ENCODE measurements around the gene STAT5B.
A peak's percentile ranks its signal among the peaks of the same experiment; 100 is the strongest.
"Not testable (repeated sequence)": the region's sequence is repeated elsewhere in the genome, so short reads cannot be mapped to it uniquely, and the experiment has no call there.

The STAT5B gene

DNA sequence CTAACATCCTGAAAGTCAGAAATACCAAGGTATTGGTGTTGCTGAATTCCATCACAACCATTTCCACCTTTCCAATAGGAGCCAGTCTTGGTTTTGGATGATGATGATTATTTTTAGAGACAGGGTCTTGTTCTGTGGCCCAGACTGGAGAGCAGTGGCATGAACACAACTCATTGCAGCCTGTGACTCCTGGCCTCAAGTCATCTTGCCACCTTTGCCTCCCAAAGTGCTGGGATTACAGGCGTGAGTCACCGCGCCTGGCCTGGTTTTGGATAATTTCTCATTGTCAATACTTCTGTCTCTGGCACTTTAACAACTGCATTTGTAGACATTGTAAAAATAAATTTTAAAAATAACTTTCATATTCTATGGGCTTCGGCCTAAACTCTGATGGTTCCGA is 22.6 kb downstream of the STAT5B start:
- peaks cover 0 to 18% (median 0%) of the 10 kb centered on the region in 11 experiments; a peak in 6 of 22 replicates for H4K20me1 ChIP-seq
- H3K4me3 ChIP-seq, result no peak overlapping the region
- H3K36me3 ChIP-seq, result no peaks in the 10 kb centered on the region
- peaks cover 20 to 53% (median 29%) of the 10 kb centered on the region in 10 experiments for H3K4me1 ChIP-seq
- H3K9me3 ChIP-seq (replicated peaks in 1 of 11), result no peaks in the 10 kb centered on the region
- H3K27me3 ChIP-seq, result no peaks in the 10 kb centered on the region
- no peak for TF ChIP-seq Cebpa-rat (IDR thresholded peaks at IDR 0.05)
- H3K9ac ChIP-seq, result no peak overlapping the region
- H3K27ac ChIP-seq, result no peak overlapping the region
- no peak overlapping the region for H3K4me2 ChIP-seq

DNA sequence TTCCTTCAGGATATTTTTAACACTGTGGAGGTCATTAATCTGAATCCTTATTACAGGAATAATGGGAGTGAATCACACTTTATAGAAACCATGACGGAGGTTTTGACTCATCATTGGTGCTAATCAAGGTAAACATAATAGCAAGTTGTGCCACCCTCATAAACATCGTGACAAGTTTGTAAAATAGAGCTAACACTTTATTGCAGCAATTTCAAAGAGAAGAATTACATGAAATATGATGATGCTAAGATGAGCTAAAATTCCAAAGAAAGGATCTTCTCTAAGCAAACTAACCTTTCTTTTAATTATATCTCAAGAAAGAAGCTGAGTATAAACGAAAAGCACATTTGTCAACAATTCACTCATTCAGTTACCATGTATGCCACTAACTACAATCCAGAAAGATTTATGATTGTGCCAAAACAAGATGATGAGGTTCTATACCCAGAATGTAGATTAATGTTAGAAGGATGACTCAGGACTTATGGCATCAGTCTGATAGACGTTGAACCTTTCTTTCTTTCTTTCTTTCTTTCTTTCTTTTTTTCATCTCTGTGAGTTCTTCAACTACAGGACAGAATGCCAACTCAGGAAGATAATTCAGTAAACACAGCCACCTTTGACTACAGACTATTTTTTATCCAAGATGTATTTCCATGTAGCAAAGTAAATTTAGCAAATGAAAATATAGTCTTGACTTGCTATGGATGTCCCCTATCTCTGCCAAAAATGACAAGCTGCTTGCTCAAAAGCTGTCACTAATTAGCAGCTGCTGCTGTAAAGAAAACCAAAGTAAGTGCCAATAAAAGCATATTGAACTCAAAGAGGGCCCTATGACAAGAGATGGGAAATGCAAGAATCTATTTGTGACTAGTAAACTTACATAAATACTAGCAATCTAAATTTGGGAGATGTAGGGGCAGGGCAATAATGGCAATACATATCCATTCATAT is 23.3 kb downstream of the STAT5B start:
- no peaks in the 10 kb centered on the region for H3K36me3 ChIP-seq
- no peak overlapping the region for H3K4me3 ChIP-seq
- peaks cover 0 to 14% (median 0%) of the 10 kb centered on the region in 11 experiments; a peak in 5 of 22 replicates for H4K20me1 ChIP-seq
- no peak overlapping the region for H3K9ac ChIP-seq
- H3K4me2 ChIP-seq, result 0 out of 22 replicates have a peak overlapping the region, but pooled peaks of 1 of the 11 experiments have one; percentile 96
- no peaks in the 10 kb centered on the region for H3K27me3 ChIP-seq
- peaks cover 27 to 59% (median 35%) of the 10 kb centered on the region in 10 experiments for H3K4me1 ChIP-seq
- TF ChIP-seq Cebpa-rat (IDR thresholded peaks at IDR 0.05), result no peak
- H3K27ac ChIP-seq, result no peak overlapping the region
- H3K9me3 ChIP-seq (replicated peaks in 1 of 11), result no peaks in the 10 kb centered on the region

DNA sequence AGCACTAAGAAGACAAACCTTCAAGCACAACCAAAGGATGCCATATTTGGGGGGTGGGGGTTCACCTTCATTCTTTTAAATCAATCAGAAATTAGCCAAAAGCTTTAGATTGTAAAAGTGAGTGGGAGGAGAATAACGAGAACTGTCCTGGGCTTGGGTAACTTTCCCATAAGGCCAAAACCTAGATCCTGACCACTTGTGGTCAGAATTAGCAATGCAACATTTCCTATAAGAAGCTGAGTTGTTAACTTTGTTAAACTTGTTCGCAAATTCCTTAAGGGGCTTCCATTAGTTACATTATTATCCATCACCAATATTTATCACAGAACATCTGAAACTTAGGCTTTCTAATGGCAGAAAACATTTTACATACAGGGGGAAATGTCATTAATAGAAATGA is 25.1 kb downstream of the STAT5B start:
- H4K20me1 ChIP-seq, result peaks cover 0 to 12% (median 0%) of the 10 kb centered on the region in 11 experiments; a peak in 4 of 22 replicates
- no peaks in the 10 kb centered on the region; a peak in 2 of 22 replicates for H3K9me3 ChIP-seq (replicated peaks in 1 of 11)
- peaks cover 40 to 75% (median 44%) of the 10 kb centered on the region in 10 experiments for H3K4me1 ChIP-seq
- H3K27me3 ChIP-seq, result no peaks in the 10 kb centered on the region
- 0 out of 22 replicates have a peak, but pooled peaks cover 0 to 4% (median 0%) of the 10 kb centered on the region in 11 experiments for H3K36me3 ChIP-seq
- no peak for TF ChIP-seq Cebpa-rat (IDR thresholded peaks at IDR 0.05)
- H3K4me3 ChIP-seq, result no peak overlapping the region
- H3K27ac ChIP-seq, result peak overlapping the region in 4 of 11 experiments; percentile 90 to 92 (median 91); a peak in 8 of 22 replicates
- peak overlapping the region in 2 of 11 experiments; percentile 1 to 15; a peak in 1 of 22 replicates for H3K9ac ChIP-seq
- H3K4me2 ChIP-seq, result peak overlapping the region in 5 of 11 experiments; percentile 21 to 96 (median 84); a peak in 8 of 22 replicates

DNA sequence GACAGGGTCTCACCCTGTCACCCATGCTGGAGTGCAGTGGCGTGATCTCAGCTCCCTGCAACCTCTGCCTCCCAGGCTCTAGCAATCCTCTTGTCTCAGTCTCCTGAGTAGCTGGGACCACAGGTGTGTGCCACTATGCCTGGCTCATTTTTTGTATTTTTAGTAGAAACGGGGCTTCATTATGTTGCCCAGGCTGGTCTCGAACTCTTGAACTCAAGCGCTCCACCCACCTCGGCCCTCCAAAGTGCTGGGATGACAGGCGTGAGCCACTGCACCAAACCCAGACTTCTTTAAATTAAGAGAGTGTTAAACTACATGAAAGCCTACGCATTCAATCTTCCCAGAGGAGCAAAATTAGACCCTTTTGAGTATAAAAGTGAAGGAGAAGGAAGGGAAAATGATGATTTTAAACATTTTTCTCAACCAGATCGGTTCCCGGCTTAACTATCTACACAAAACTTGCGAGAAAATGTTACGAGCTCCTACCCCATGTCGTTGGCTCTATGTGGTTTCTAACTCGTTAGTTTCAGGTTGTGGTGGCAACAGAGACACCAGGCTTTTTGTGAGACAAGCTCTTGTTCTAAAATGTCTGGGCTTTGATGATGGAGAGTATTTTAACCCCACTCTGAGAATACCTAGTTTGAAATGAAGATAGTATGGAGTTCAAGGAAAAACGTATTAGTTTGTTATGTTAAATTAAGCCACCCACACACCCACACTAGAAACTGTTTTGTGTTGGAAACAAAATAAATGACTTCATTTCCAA is 26.3 kb downstream of the STAT5B start:
- no peak overlapping the region for H3K4me3 ChIP-seq
- H3K4me2 ChIP-seq, result peak overlapping the region; percentile 75 to 96 (median 84)
- H3K36me3 ChIP-seq, result peaks cover 0 to 4% (median 0%) of the 10 kb centered on the region in 11 experiments; a peak in 1 of 22 replicates
- no peaks in the 10 kb centered on the region; a peak in 2 of 22 replicates for H3K9me3 ChIP-seq (replicated peaks in 1 of 11)
- no peak for TF ChIP-seq Cebpa-rat (IDR thresholded peaks at IDR 0.05)
- H3K4me1 ChIP-seq, result peaks cover 32 to 70% (median 42%) of the 10 kb centered on the region in 10 experiments
- H3K9ac ChIP-seq, result peak overlapping the region in 10 of 11 experiments; percentile 8 to 81 (median 76); a peak in 15 of 22 replicates
- H3K27ac ChIP-seq, result peak overlapping the region; percentile 86 to 92 (median 91)
- H3K27me3 ChIP-seq, result no peaks in the 10 kb centered on the region
- peaks cover 0 to 1% (median 0%) of the 10 kb centered on the region in 11 experiments; a peak in 3 of 22 replicates for H4K20me1 ChIP-seq

DNA sequence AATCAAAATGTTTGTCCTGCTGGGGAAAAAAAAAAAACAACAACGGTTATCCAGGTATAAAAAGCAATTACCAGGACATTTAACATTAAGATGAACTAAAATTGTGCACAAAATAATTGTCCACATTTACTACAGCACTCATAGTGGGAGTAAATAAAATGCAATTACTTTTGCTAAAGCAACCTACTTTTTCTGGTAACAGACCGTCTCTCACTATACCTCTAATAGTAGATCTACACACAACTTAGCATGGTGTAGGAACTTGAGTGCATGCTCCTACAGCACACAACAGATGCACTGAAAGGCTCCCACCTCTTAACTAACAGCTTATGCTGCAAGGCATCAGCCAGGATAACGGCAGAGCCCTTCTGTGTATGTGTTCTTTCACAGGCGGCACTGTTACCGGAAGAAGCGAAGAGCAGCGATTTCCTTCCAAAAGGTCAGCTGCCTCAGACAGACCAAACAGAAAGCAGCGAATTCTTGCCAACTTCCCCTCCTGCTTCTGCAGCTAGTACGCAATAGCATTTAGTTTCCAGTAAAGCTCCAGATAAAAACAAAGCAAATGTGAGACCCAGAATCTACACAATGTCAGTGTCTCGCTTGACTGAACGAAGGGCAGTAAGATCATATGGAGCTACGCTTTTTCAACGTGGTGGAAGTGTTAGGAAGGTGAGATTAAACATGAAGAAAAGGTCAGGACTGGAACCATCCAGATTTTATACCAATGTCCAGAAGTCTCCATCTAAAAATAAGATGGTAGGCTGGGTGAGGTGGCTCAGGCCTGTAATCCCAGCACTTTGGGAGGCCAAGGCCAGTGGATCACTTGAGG is 27.6 kb downstream of the STAT5B start:
- no peaks in the 10 kb centered on the region for H3K27me3 ChIP-seq
- H3K4me1 ChIP-seq, result peaks cover 32 to 73% (median 42%) of the 10 kb centered on the region in 10 experiments
- H3K36me3 ChIP-seq, result peaks cover 0 to 4% (median 0%) of the 10 kb centered on the region in 11 experiments; a peak in 2 of 22 replicates
- peak overlapping the region; percentile 38 to 60 (median 46); a peak in 18 of 20 replicates for H3K4me3 ChIP-seq
- H4K20me1 ChIP-seq, result peaks cover 0 to 3% (median 0%) of the 10 kb centered on the region in 11 experiments; a peak in 3 of 22 replicates
- peak overlapping the region; percentile 68 to 81 (median 77) for H3K9ac ChIP-seq
- no peaks in the 10 kb centered on the region; a peak in 2 of 22 replicates for H3K9me3 ChIP-seq (replicated peaks in 1 of 11)
- peak overlapping the region; percentile 75 to 96 (median 84) for H3K4me2 ChIP-seq
- TF ChIP-seq Cebpa-rat (IDR thresholded peaks at IDR 0.05), result peak in 9 of 11 experiments; percentile 67 to 98 (median 82); a peak in 16 of 22 replicates
- H3K27ac ChIP-seq, result peak overlapping the region; percentile 86 to 92 (median 91)

DNA sequence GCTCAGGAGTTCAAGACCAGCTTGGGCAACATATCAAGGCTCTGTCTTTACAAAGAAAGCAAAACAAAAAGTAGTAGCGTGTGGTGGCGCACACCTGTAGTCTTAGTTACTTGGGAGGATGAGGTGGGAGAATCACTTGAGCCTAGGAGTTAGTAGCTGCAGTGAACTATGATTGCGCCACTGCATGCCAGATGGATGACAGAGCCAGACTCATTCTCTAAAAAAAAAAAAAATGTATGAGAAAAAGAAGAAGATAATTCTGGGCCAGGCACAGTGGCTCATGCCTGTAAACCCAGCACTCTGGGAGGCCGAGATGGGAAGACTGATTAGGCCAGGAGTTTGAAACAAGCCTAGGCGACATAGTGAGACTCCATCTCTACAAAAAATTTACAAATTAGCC is 28.5 kb downstream of the STAT5B start:
- no peaks in the 10 kb centered on the region for H3K27me3 ChIP-seq
- H3K9me3 ChIP-seq (replicated peaks in 1 of 11), result no peaks in the 10 kb centered on the region; a peak in 2 of 22 replicates
- peak overlapping the region; percentile 86 to 92 (median 91); a peak in 21 of 22 replicates for H3K27ac ChIP-seq
- H3K9ac ChIP-seq, result peak overlapping the region; percentile 57 to 81 (median 76); a peak in 21 of 22 replicates
- H3K4me1 ChIP-seq, result peaks cover 32 to 70% (median 42%) of the 10 kb centered on the region in 10 experiments
- H4K20me1 ChIP-seq, result peaks cover 0 to 6% (median 0%) of the 10 kb centered on the region in 11 experiments; a peak in 2 of 22 replicates
- peak in 3 of 11 experiments; percentile 34 to 42 (median 41); a peak in 3 of 22 replicates for TF ChIP-seq Cebpa-rat (IDR thresholded peaks at IDR 0.05)
- peaks cover 0 to 4% (median 0%) of the 10 kb centered on the region in 11 experiments; a peak in 2 of 22 replicates for H3K36me3 ChIP-seq
- H3K4me2 ChIP-seq, result peak overlapping the region; percentile 75 to 96 (median 84)
- H3K4me3 ChIP-seq, result peak overlapping the region in 7 of 10 experiments; percentile 38 to 60 (median 48); a peak in 10 of 20 replicates

DNA sequence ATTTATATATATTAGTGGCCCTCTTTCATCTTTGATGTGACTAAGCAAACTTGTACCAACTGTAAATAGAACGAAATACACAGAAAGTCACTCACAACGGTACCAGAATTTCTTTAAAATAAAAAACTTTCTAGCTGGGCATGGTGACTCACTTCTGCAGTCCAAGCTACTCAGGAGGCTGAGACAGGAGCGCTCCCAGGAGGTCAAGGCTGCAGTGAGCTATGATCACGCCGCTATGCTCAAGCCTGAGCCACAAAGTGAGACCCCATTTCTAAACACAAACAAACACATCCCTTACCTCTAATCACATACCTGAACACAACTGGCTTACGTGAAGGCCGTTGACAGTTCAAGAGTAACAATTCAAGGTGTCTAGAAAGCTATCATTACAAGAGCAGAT is 29.7 kb downstream of the STAT5B start:
- Histone ChIP-seq H3K9ac (peak overlapping the region in 1 of 11 experiments; percentile 17; a peak in 1 of 22 replicates), H3K4me2 (peak overlapping the region in 3 of 11 experiments; percentile 84 to 96 (median 87); a peak in 5 of 22 replicates), H3K27me3 (no peaks in the 10 kb centered on the region), H3K4me3 (no peak overlapping the region), H3K4me1 (peaks cover 32 to 58% (median 42%) of the 10 kb centered on the region in 10 experiments), H4K20me1 (peaks cover 0 to 12% (median 0%) of the 10 kb centered on the region in 11 experiments; a peak in 5 of 22 replicates), H3K27ac (peak overlapping the region in 8 of 11 experiments; percentile 39 to 92 (median 88); a peak in 12 of 22 replicates), H3K36me3 (peaks cover 0 to 4% (median 0%) of the 10 kb centered on the region in 11 experiments; a peak in 2 of 22 replicates), H3K9me3 (replicated peaks in 1 of 11) (no peaks in the 10 kb centered on the region; a peak in 2 of 22 replicates)
- no peak for TF ChIP-seq Cebpa-rat (IDR thresholded peaks at IDR 0.05)

DNA sequence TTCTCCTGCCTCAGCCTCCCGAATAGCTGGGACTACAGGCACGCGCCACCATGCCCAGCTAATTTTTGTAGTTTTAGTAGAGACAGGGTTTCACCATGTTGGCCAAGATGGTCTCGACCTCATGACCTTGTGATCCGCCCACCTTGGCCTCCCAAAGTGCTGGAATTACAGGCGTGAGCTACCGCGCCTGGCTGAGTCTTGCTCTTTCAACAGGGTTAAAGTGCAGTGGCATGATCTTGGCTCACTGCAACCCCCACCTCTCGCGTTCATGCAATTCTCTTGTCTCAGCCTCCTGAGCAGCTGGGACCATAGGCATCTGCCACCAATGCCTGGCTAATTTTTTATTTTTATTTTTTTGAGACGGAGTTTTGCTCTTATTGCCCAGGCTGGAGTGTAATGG is 31.0 kb downstream of the STAT5B start:
- H3K27ac ChIP-seq; H3K9me3 ChIP-seq (replicated peaks in 1 of 11): not testable (repeated sequence)

DNA sequence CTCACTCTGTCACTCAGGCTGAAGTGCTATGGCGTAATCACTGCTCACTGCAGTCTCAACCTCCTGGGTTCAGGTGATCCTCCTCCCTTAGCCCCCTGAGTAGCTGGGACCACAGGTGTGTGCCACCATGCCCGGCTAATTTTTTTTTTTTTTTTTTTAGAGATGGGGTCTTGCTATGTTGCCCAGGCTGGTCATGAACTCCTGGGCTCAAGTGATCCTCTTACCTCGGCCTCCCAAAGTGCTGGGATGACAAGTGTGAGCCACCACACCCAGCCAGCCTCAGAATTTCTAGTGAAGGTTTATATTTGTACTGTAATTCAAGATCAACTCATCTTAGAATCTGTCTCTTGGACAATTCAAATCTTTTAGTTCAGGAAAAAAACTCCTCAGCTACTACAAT is 32.1 kb downstream of the STAT5B start:
- H3K36me3 ChIP-seq; H3K27ac ChIP-seq; H3K9me3 ChIP-seq (replicated peaks in 1 of 11); H3K27me3 ChIP-seq; H3K4me3 ChIP-seq; H3K9ac ChIP-seq; H3K4me2 ChIP-seq: not testable (repeated sequence)
- H3K4me1 ChIP-seq, result peaks cover 16 to 34% (median 23%) of the 10 kb centered on the region in 10 experiments
- H4K20me1 ChIP-seq, result peaks cover 0 to 21% (median 4%) of the 10 kb centered on the region in 11 experiments; a peak in 5 of 22 replicates

More for the DNA sequence above, 31.0 kb downstream of the STAT5B start:
- H3K4me3 ChIP-seq, H3K36me3 ChIP-seq, H3K4me2 ChIP-seq, H3K27me3 ChIP-seq, H3K9ac ChIP-seq: not testable (repeated sequence)
- peaks cover 0 to 16% (median 0%) of the 10 kb centered on the region in 11 experiments; a peak in 5 of 22 replicates for H4K20me1 ChIP-seq
- peaks cover 26 to 45% (median 34%) of the 10 kb centered on the region in 10 experiments for H3K4me1 ChIP-seq
